H1 (cell line): ENCODE measurements around the gene RAD23A. TPM values are rescaled to one million over a fixed set of nuclear protein-coding genes. Genes with fewer than 3 reads are reported as not detected.
A peak's percentile ranks its signal among the peaks of the same experiment; 100 is the strongest.

Source experiments
- CTCF ChIA-PET: fragments of 300-600 bp; sonication (Branson Sonifier 250); formaldehyde crosslinking; loops from one replicate; lab custom pipeline; 2021; ENCODE audit not compliant: partially characterized antibody; lab: Charles Lee
- POLR2A ChIA-PET: fragments of 300-600 bp; sonication (Branson Sonifier 250); formaldehyde crosslinking; loops from one replicate; lab custom pipeline; 2021; ENCODE audit warnings: inconsistent platforms; ENCODE audit not compliant: partially characterized antibody; lab: Charles Lee
- DNase-seq, 2 experiments: peaks; one replicate each; pipeline versions ENCODE4 v3.0.0 to v3.0.0-alpha.2; 2010 to 2022; ENCODE audit warnings: low spot score in 2 of 2, low read depth in 1 of 2, mixed read lengths in 1 of 2
- FAIRE-seq: peaks from 2 replicates; lab custom pipeline; 2011; peaks lifted over from hg19 to GRCh38; lab: Jason Lieb, UNC
- H2AFZ ChIP-seq: 2 replicates; pipeline ENCODE4 v1.8.1; 2012; ENCODE audit warnings: low read length, inconsistent platforms
- H2AK5ac ChIP-seq: 2 replicates; pipeline ENCODE4 v1.6.1; 2013; ENCODE audit warnings: low read depth, low read length
- H2BK120ac ChIP-seq: replicated peaks from 2 replicates; pipeline ENCODE3; 2013; ENCODE audit warnings: low read depth, low read length, inconsistent platforms
- H2BK12ac ChIP-seq: 2 replicates; pipeline ENCODE4 v1.6.1; 2013; ENCODE audit warnings: low read depth, low read length
- H2BK15ac ChIP-seq: 2 replicates; pipeline ENCODE4 v1.6.1; 2013; ENCODE audit warnings: low read length
- H2BK20ac ChIP-seq: 2 replicates; pipeline ENCODE4 v1.6.1; 2013; ENCODE audit warnings: low read length
- H2BK5ac ChIP-seq: 2 replicates; pipeline ENCODE4 v1.6.1; 2013; ENCODE audit warnings: low read depth, low read length
- H3K14ac ChIP-seq: 2 replicates; pipeline ENCODE4 v1.6.1; 2013; ENCODE audit warnings: inconsistent platforms; ENCODE audit not compliant: insufficient read length
- H3K18ac ChIP-seq: 2 replicates; pipeline ENCODE4 v1.6.1; 2013; ENCODE audit warnings: low read length; ENCODE audit errors: extremely low read depth
- H3K23ac ChIP-seq: 2 replicates; pipeline ENCODE4 v1.6.1; 2013; ENCODE audit warnings: inconsistent platforms; ENCODE audit not compliant: insufficient read length
- H3K23me2 ChIP-seq: 2 replicates; pipeline ENCODE4 v1.6.1; 2013; ENCODE audit warnings: low read depth, low read length
- H3K27ac ChIP-seq: 2 replicates; pipeline ENCODE4 v1.6.1; 2011; ENCODE audit warnings: low read depth, low read length, inconsistent platforms
- H3K27me3 ChIP-seq, 4 experiments: replicated peaks in 1 of 4; 1 replicate in 1 of 4; 2 replicates in 3 of 4; pipeline versions ENCODE4 v1.6.1 to v1.8.1; 2011 to 2013; ENCODE audit warnings: low read length in 3 of 4, mild to moderate bottlenecking in 3 of 4, inconsistent platforms in 2 of 4, mixed read lengths in 2 of 4, moderate library complexity in 1 of 4; ENCODE audit not compliant: control insufficient read depth in 3 of 4, insufficient read depth in 3 of 4; ENCODE audit errors: extremely low read depth in 1 of 4
- H3K36me3 ChIP-seq, 4 experiments: 2 replicates each; pipeline versions ENCODE4 v1.6.1 to v1.8.1; 2011 to 2013; ENCODE audit warnings: mild to moderate bottlenecking in 4 of 4, low read length in 3 of 4, moderate library complexity in 2 of 4, control low read depth in 1 of 4, inconsistent platforms in 1 of 4; ENCODE audit not compliant: insufficient read depth in 4 of 4, control insufficient read depth in 2 of 4
- H3K4ac ChIP-seq: replicated peaks from 2 replicates; pipeline ENCODE3; 2013; ENCODE audit warnings: low read length, low read depth, mixed read lengths, inconsistent platforms; ENCODE audit not compliant: insufficient read length
- H3K4me1 ChIP-seq, 4 experiments: replicated peaks in 1 of 4; 1 replicate in 1 of 4; 2 replicates in 3 of 4; pipeline versions ENCODE4 v1.6.1 to v1.8.1; 2011 to 2013; ENCODE audit warnings: low read length in 3 of 4, inconsistent platforms in 2 of 4, mixed read lengths in 1 of 4; ENCODE audit not compliant: insufficient read depth in 4 of 4, control insufficient read depth in 3 of 4
- H3K4me2 ChIP-seq, 2 experiments: 2 replicates each; pipeline versions ENCODE4 v1.6.1 to v1.8.1; 2011 to 2013; ENCODE audit warnings: low read depth in 2 of 2, low read length in 2 of 2, control low read depth in 1 of 2, inconsistent platforms in 1 of 2, mild to moderate bottlenecking in 1 of 2; ENCODE audit not compliant: insufficient read depth in 1 of 2
- H3K4me3 ChIP-seq, 4 experiments: fragments of 200-600, 300-600 bp in 1 of 4; sonication (generic), shearing (Covaris generic), sonication (Bioruptor Twin) in 1 of 4; 2 replicates each; pipeline versions ENCODE4 v1.5.1 to v1.8.1; 2011 to 2016; ENCODE audit warnings: low read length in 4 of 4, low read depth in 3 of 4, control low read depth in 2 of 4, inconsistent platforms in 2 of 4, mild to moderate bottlenecking in 2 of 4, mixed read lengths in 1 of 4, moderate library complexity in 1 of 4; ENCODE audit not compliant: insufficient read depth in 2 of 4; ENCODE audit errors: extremely low read depth in 1 of 4
- H3K56ac ChIP-seq: replicated peaks from 2 replicates; pipeline ENCODE3; 2013; ENCODE audit warnings: low read depth, mild to moderate bottlenecking, mixed read lengths, low read length, inconsistent platforms; ENCODE audit not compliant: insufficient read length
- H3K79me1 ChIP-seq: 2 replicates; pipeline ENCODE4 v1.6.1; 2013; ENCODE audit warnings: low read depth, low read length, control low read depth
- H3K79me2 ChIP-seq, 2 experiments: 2 replicates each; pipeline versions ENCODE4 v1.6.1 to v1.8.1; 2012 to 2013; ENCODE audit warnings: low read length in 2 of 2, mild to moderate bottlenecking in 2 of 2, inconsistent platforms in 1 of 2; ENCODE audit not compliant: insufficient read depth in 2 of 2, control insufficient read depth in 1 of 2
- H3K9ac ChIP-seq, 4 experiments: replicated peaks in 1 of 4; 1 replicate in 1 of 4; 2 replicates in 3 of 4; pipeline versions ENCODE4 v1.6.1 to v1.8.1; 2011 to 2013; ENCODE audit warnings: low read depth in 3 of 4, low read length in 3 of 4, control low read depth in 2 of 4, mild to moderate bottlenecking in 2 of 4, moderate library complexity in 2 of 4, inconsistent platforms in 1 of 4; ENCODE audit errors: extremely low read depth in 1 of 4
- H3K9me3 ChIP-seq, 2 experiments: 2 replicates each; pipeline versions ENCODE4 v1.6.1 to v1.8.1; 2012 to 2013; ENCODE audit warnings: mild to moderate bottlenecking in 2 of 2, moderate library complexity in 2 of 2, control low read depth in 1 of 2, inconsistent platforms in 1 of 2, low read depth in 1 of 2, low read length in 1 of 2, mixed read lengths in 1 of 2; ENCODE audit not compliant: insufficient read depth in 2 of 2
- H4K20me1 ChIP-seq, 2 experiments: replicated peaks in 1 of 2; 2 replicates each; pipeline versions ENCODE3 to v1.8.1; 2011 to 2013; ENCODE audit warnings: inconsistent platforms in 2 of 2, low read length in 2 of 2, mild to moderate bottlenecking in 1 of 2; ENCODE audit not compliant: insufficient read depth in 2 of 2, control insufficient read depth in 1 of 2
- H4K5ac ChIP-seq: 2 replicates; pipeline ENCODE4 v1.6.1; 2013; ENCODE audit warnings: low read length, low read depth, mixed read lengths, inconsistent platforms; ENCODE audit not compliant: insufficient read length
- H4K8ac ChIP-seq: 2 replicates; pipeline ENCODE4 v1.8.0; 2013; ENCODE audit warnings: mild to moderate bottlenecking, moderate library complexity, low read length, inconsistent platforms; ENCODE audit not compliant: insufficient read depth; ENCODE audit errors: extremely low read depth
- H4K91ac ChIP-seq: replicated peaks from 2 replicates; pipeline ENCODE3; 2013; ENCODE audit warnings: low read length, mixed read lengths, inconsistent platforms; ENCODE audit not compliant: insufficient read length
- CTBP2 ChIP-seq: IDR thresholded peaks from 2 replicates; pipeline ENCODE4 v1.7.0; 2011; ENCODE audit warnings: borderline replicate concordance, mild to moderate bottlenecking, moderate library complexity, mixed read lengths, low read length; ENCODE audit not compliant: insufficient read depth, insufficient read length
- POLR2A ChIP-seq, 2 experiments: IDR thresholded peaks; 1 replicate in 1 of 2; 2 replicates in 1 of 2; pipeline ENCODE4 v1.6.1; 2011; ENCODE audit warnings: low read depth in 2 of 2, low read length in 2 of 2, mild to moderate bottlenecking in 2 of 2; ENCODE audit errors: control extremely low read depth in 1 of 2
- WGBS, 2 experiments: shearing (Covaris generic) in 1 of 2; methylation state at CpG; one replicate each; pipeline versions ENCODE4 v1.1.6 to v1.1.7; 2013 to 2015; ENCODE audit warnings: low lambda C conversion rate in 2 of 2, mixed read lengths in 2 of 2, inconsistent platforms in 1 of 2, low coverage in 1 of 2, missing lambda C conversion rate in 1 of 2; ENCODE audit not compliant: insufficient replicate concordance in 2 of 2, insufficient coverage in 1 of 2, insufficient read length in 1 of 2; ENCODE audit errors: extremely low coverage in 1 of 2, missing lambda C conversion rate in 1 of 2; 5-methylcytosine and 5-hydroxymethylcytosine counted together
- polyA plus RNA-seq, 7 experiments: library from polyadenylated mRNA; depleted of rRNA in 3 of 7; stranded (reverse) in 5 of 7; unstranded in 2 of 7; fragments of >200 nt in 5 of 7; fragments of 200-250 nt in 2 of 7; gene quantifications; 1 replicate in 5 of 7; 2 replicates in 1 of 7; 4 replicates in 1 of 7; pipeline versions ENCODE4 v1.2.1 to v1.2.3, GENCODE V29; 2011 to 2013; ENCODE audit warnings: missing spikeins in 2 of 7, mixed read lengths in 2 of 7
- total RNA-seq: library from RNA; stranded (reverse); fragmentation: NEBNext Ultra II Directional; extraction: Animal tissue kit (Norgen Biotek cat#: 25700); gene quantifications from 2 replicates; pipeline ENCODE4 v1.2.1, GENCODE V29; 2021

Gene RAD23A
- total and polyA plus RNA-seq, 2 of the 8 experiments (the other 6 are each of a cell fraction or from before 2014, with no cell fraction given), result 40.0 to 76.1 TPM

GRCh38 chr19:12940897-12941296 is 4.8 kb upstream of the RAD23A start:
- WGBS, 2 experiments, result 92% methylated on average over 2 of the region's 2 CpGs; no CpG with 5 or more reads in 1 of the 2 experiments
- no peak overlapping the region for H3K27ac ChIP-seq
- POLR2A ChIA-PET, result interaction anchor here (0.9 to 1.7 kb wide), 4 partner anchors 11 to 42 kb away, joined by 3 to 6 read pairs (median 4); no protein-coding TSS in a partner anchor

More at GRCh38 chr19:12940897-12941296, 4.8 kb upstream of the RAD23A start:
- no peak overlapping the region for H4K91ac ChIP-seq
- no peak overlapping the region for H2AK5ac ChIP-seq
- no peak overlapping the region; a peak in 1 of 4 replicates for H3K4me2 ChIP-seq
- no peak overlapping the region for H4K8ac ChIP-seq
- no peak overlapping the region for H3K9ac ChIP-seq
- H3K18ac ChIP-seq, result no peak overlapping the region
- no peak overlapping the region for H2BK5ac ChIP-seq
- no peak overlapping the region for H3K4ac ChIP-seq
- H3K9me3 ChIP-seq, result no peaks in the 10 kb centered on the region
- H3K4me3 ChIP-seq, result no peak overlapping the region
- no peaks in the 10 kb centered on the region; the same call in 1 of the 2 replicates for H3K79me1 ChIP-seq
- peaks cover 11% of the 10 kb centered on the region; the same call in 1 of the 2 replicates for H3K23me2 ChIP-seq
- no peak overlapping the region for H2BK20ac ChIP-seq
- no peak overlapping the region for H3K14ac ChIP-seq
- CTCF ChIA-PET, result interaction anchor here (0.9 kb wide), 1 partner anchor 86 kb away, joined by 3 read pairs; no protein-coding TSS in a partner anchor
- H2BK120ac ChIP-seq, result no peak overlapping the region
- DNase-seq, result no peak
- no peaks in the 10 kb centered on the region for H3K27me3 ChIP-seq
- FAIRE-seq, result no peak
- H3K4me1 ChIP-seq, result peaks cover 0 to 23% (median 13%) of the 10 kb centered on the region in 4 experiments; a peak in 6 of 7 replicates
- TF ChIP-seq POLR2A (IDR thresholded peaks at IDR 0.05; ENCODE audit: control extremely low read depth in 1 of 2, low read depth in 2 of 2, low read length in 2 of 2) (peak; percentile 37 to 41; a peak in 1 of 3 replicates), CTBP2 (no peak)
- no peak overlapping the region for H2BK12ac ChIP-seq
- peaks cover 13 to 26% of the 10 kb centered on the region in 2 experiments for H3K79me2 ChIP-seq
- no peak overlapping the region for H3K56ac ChIP-seq
- H4K5ac ChIP-seq, result no peak overlapping the region
- peaks cover 12 to 18% of the 10 kb centered on the region in 2 experiments for H4K20me1 ChIP-seq
- H2BK15ac ChIP-seq, result no peak overlapping the region
- H3K36me3 ChIP-seq, result peaks cover 19 to 57% (median 38%) of the 10 kb centered on the region in 4 experiments
- H3K23ac ChIP-seq, result no peak overlapping the region
- H2AFZ ChIP-seq, result no peak overlapping the region
